Adrenal gland (tissue), 5 donors: Measurements from ENCODE around the gene ALDH3B2.
"Not testable (repeated sequence)": the region's sequence is repeated elsewhere in the genome, so short reads cannot be mapped to it uniquely, and the experiment has no call there.

Source experiments
- POLR2A ChIP-seq, 2 donors: fragments of 450-650 bp; IDR thresholded peaks; one replicate each; pipeline ENCODE4 v1.6.1; 2017; ENCODE audit warnings: antibody characterized with exemption in 2 of 2, mild to moderate bottlenecking in 2 of 2, moderate library complexity in 1 of 2
- TF ChIP-seq, protein P1 (sequence below), 6 experiments: fragments of 450-650 bp in 4 of 6; fragments of 200-600 bp in 2 of 6; sonication (generic) in 1 of 6; IDR thresholded peaks; 1 replicate in 5 of 6; 2 replicates in 1 of 6; pipeline versions ENCODE4 v1.5.1 to v1.8.0; 2016 to 2021; ENCODE audit warnings: antibody characterized with exemption in 6 of 6, mild to moderate bottlenecking in 2 of 6, moderate library complexity in 1 of 6
- donor health status: DM: no; HTN: no; CAD: no.

DNA sequence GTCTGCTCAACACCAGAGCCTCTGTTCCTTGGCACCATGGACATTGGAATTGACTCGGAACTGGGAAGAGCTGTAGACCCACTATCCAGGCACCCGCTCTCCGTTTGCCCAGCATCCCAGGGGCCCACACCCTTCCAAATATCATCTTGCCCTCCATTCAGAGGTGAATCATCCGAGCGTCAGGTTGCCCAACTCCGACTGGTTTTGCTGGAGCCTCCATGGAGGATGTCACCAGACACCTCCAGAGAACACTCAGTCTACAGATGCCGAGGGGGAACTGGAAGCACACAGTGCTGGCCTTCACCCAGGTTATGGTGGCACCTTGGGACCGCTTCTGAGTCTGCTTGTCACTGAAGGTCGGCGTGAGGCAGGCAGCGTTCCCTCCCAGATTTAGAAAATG is 35.4 kb upstream of the ALDH3B2 start:
- TF ChIP-seq, protein P1, sequence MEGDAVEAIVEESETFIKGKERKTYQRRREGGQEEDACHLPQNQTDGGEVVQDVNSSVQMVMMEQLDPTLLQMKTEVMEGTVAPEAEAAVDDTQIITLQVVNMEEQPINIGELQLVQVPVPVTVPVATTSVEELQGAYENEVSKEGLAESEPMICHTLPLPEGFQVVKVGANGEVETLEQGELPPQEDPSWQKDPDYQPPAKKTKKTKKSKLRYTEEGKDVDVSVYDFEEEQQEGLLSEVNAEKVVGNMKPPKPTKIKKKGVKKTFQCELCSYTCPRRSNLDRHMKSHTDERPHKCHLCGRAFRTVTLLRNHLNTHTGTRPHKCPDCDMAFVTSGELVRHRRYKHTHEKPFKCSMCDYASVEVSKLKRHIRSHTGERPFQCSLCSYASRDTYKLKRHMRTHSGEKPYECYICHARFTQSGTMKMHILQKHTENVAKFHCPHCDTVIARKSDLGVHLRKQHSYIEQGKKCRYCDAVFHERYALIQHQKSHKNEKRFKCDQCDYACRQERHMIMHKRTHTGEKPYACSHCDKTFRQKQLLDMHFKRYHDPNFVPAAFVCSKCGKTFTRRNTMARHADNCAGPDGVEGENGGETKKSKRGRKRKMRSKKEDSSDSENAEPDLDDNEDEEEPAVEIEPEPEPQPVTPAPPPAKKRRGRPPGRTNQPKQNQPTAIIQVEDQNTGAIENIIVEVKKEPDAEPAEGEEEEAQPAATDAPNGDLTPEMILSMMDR (IDR thresholded peaks at IDR 0.05): not testable (repeated sequence)
- not testable (repeated sequence) for TF ChIP-seq POLR2A (IDR thresholded peaks at IDR 0.05)
